ENCODE measurements around the gene MYO1F. TPM values are rescaled to one million over a fixed set of nuclear protein-coding genes. Genes with fewer than 3 reads are reported as not detected.
A peak's percentile ranks its signal among the peaks of the same experiment; 100 is the strongest.
"Not testable (repeated sequence)": the region's sequence is repeated elsewhere in the genome, so short reads cannot be mapped to it uniquely, and the experiment has no call there.

Gene MYO1F
- total RNA-seq, 4 donors from 2014 or later = 6.6 to 70.7 (median 10.9) TPM

GRCh38 chr19:8571006-8571411, 6.2 kb downstream of the MYO1F start:
- in situ Hi-C loops (cut with MboI; ENCODE audit: low pct_ligation_motif_present in 1 of 4, low pct_unique_long_range_greater_than_20kb in 1 of 4, low sequenced_read_pairs in 3 of 4) = no loop called here
- H3K36me3 ChIP-seq = no peaks in the 10 kb centered on the region
- H3K4me3 ChIP-seq = no peak overlapping the region
- WGBS, 2 donors (ENCODE audit: low coverage in 1 of 2) = 13% methylated on average over 5 of the region's 5 CpGs; no CpG with 5 or more reads in 1 of the 2 donors
- DNase-seq = peak; percentile 55
- intact Hi-C loops (cut with DNase I; ENCODE audit: low total_unique reads) = loop anchor here (10.0 kb wide), 1 partner anchor 74 kb away; no protein-coding TSS in a partner anchor
- H3K9me3 ChIP-seq = no peaks in the 10 kb centered on the region
- H3K27me3 ChIP-seq = no peaks in the 10 kb centered on the region
- peaks cover 0 to 20% (median 1%) of the 10 kb centered on the region in 4 donors for H3K4me1 ChIP-seq
- peak overlapping the region; percentile 60 to 64 (median 62) for H3K27ac ChIP-seq
- peak in 1 of 3 donors; percentile 34 for TF ChIP-seq POLR2AphosphoS5 (IDR thresholded peaks at IDR 0.05)
- no peak for TF ChIP-seq POLR2A (IDR thresholded peaks at IDR 0.05)

GRCh38 chr19:8569066-8569771, 8.0 kb downstream of the MYO1F start:
- Histone ChIP-seq H3K4me3 (no peak overlapping the region), H3K9me3 (no peaks in the 10 kb centered on the region), H3K36me3 (no peaks in the 10 kb centered on the region), H3K27me3 (no peaks in the 10 kb centered on the region), H3K4me1 (peaks cover 0 to 20% (median 0%) of the 10 kb centered on the region in 4 donors), H3K27ac (peak overlapping the region; percentile 60 to 64 (median 62))
- intact Hi-C loops (cut with DNase I; ENCODE audit: low total_unique reads) = no loop called here
- WGBS, 2 donors (ENCODE audit: low coverage in 1 of 2) = 57% methylated on average over 5 of the region's 5 CpGs; no CpG with 5 or more reads in 1 of the 2 donors
- in situ Hi-C loops (cut with MboI; ENCODE audit: low pct_ligation_motif_present in 1 of 4, low pct_unique_long_range_greater_than_20kb in 1 of 4, low sequenced_read_pairs in 3 of 4) = no loop called here
- DNase-seq = peak; percentile 62
- TF ChIP-seq EP300 (IDR thresholded peaks at IDR 0.05; ENCODE audit: low read depth) = no peak
- peak; percentile 21 for TF ChIP-seq POLR2A (IDR thresholded peaks at IDR 0.05)
- no peak for TF ChIP-seq CTCF (IDR thresholded peaks at IDR 0.05)
- TF ChIP-seq POLR2AphosphoS5 (IDR thresholded peaks at IDR 0.05) = peak in 2 of 3 donors; percentile 9 to 12

GRCh38 chr19:8567522-8568172, 9.6 kb downstream of the MYO1F start:
- in situ Hi-C loops (cut with MboI; ENCODE audit: low pct_ligation_motif_present in 1 of 4, low pct_unique_long_range_greater_than_20kb in 1 of 4, low sequenced_read_pairs in 3 of 4) (no loop called here), intact Hi-C loops (cut with DNase I; ENCODE audit: low total_unique reads) (no loop called here)
- Histone ChIP-seq H3K9me3 (no peaks in the 10 kb centered on the region), H3K36me3 (no peaks in the 10 kb centered on the region), H3K27me3 (no peaks in the 10 kb centered on the region), H3K4me3 (no peak overlapping the region), H3K27ac (peak overlapping the region in 1 of 4 donors; percentile 28), H3K4me1 (peaks cover 0 to 20% (median 0%) of the 10 kb centered on the region in 4 donors)
- DNase-seq = peak; percentile 24
- 92% methylated on average over 15 of the region's 15 CpGs; no CpG with 5 or more reads in 1 of the 2 donors for WGBS, 2 donors (ENCODE audit: low coverage in 1 of 2)
- no peak for TF ChIP-seq POLR2A (IDR thresholded peaks at IDR 0.05)
- TF ChIP-seq CTCF (IDR thresholded peaks at IDR 0.05) = no peak
- no peak for TF ChIP-seq EP300 (IDR thresholded peaks at IDR 0.05; ENCODE audit: low read depth)
- no peak for TF ChIP-seq POLR2AphosphoS5 (IDR thresholded peaks at IDR 0.05)

GRCh38 chr19:8566855-8567254, 10.4 kb downstream of the MYO1F start:
- TF ChIP-seq POLR2AphosphoS5 (IDR thresholded peaks at IDR 0.05) = no peak
- TF ChIP-seq EP300 (IDR thresholded peaks at IDR 0.05; ENCODE audit: low read depth) = no peak
- TF ChIP-seq CTCF (IDR thresholded peaks at IDR 0.05) = no peak
- no peak for TF ChIP-seq POLR2A (IDR thresholded peaks at IDR 0.05)
- in situ Hi-C loops (cut with MboI; ENCODE audit: low pct_ligation_motif_present in 1 of 4, low pct_unique_long_range_greater_than_20kb in 1 of 4, low sequenced_read_pairs in 3 of 4) = no loop called here
- H3K27ac ChIP-seq = no peak overlapping the region
- H3K4me3 ChIP-seq = no peak overlapping the region
- no peak for DNase-seq
- no peaks in the 10 kb centered on the region for H3K36me3 ChIP-seq
- 81 to 93% methylated on average over 3 to 7 of the region's 7 CpGs for WGBS, 2 donors (ENCODE audit: low coverage in 1 of 2)
- H3K9me3 ChIP-seq = no peaks in the 10 kb centered on the region
- peaks cover 0 to 20% (median 0%) of the 10 kb centered on the region in 4 donors for H3K4me1 ChIP-seq
- H3K27me3 ChIP-seq = no peaks in the 10 kb centered on the region
- intact Hi-C loops (cut with DNase I; ENCODE audit: low total_unique reads) = no loop called here

- H3K4me3 ChIP-seq; H3K27me3 ChIP-seq; H3K9me3 ChIP-seq; in situ Hi-C loops (cut with MboI; ENCODE audit: low pct_ligation_motif_present in 1 of 4, low pct_unique_long_range_greater_than_20kb in 1 of 4, low sequenced_read_pairs in 3 of 4); DNase-seq; intact Hi-C loops (cut with DNase I; ENCODE audit: low total_unique reads); H3K27ac ChIP-seq; H3K36me3 ChIP-seq: not testable (repeated sequence)
- 89% methylated on average over 8 of the region's 8 CpGs; no CpG with 5 or more reads in 1 of the 2 donors for WGBS, 2 donors (ENCODE audit: low coverage in 1 of 2)
- peaks cover 0 to 12% (median 0%) of the 10 kb centered on the region in 4 donors for H3K4me1 ChIP-seq
These were observed 12.4 kb downstream of the MYO1F start for GRCh38 chr19:8564866-8565265.

Data from transverse colon (tissue), 4 donors.